Middle frontal gyrus (tissue), 1 donor: ENCODE data around the gene CNEP1R1.
"Not testable (repeated sequence)": the region's sequence is repeated elsewhere in the genome, so short reads cannot be mapped to it uniquely, and the experiment has no call there.

Experiments
- DNase-seq: peaks from one replicate; pipeline ENCODE4 v3.0.0-alpha.2; 2015; ENCODE audit warnings: low spot score; ENCODE audit errors: extremely low spot score

CNEP1R1 gene, protein sequence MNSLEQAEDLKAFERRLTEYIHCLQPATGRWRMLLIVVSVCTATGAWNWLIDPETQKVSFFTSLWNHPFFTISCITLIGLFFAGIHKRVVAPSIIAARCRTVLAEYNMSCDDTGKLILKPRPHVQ

DNA sequence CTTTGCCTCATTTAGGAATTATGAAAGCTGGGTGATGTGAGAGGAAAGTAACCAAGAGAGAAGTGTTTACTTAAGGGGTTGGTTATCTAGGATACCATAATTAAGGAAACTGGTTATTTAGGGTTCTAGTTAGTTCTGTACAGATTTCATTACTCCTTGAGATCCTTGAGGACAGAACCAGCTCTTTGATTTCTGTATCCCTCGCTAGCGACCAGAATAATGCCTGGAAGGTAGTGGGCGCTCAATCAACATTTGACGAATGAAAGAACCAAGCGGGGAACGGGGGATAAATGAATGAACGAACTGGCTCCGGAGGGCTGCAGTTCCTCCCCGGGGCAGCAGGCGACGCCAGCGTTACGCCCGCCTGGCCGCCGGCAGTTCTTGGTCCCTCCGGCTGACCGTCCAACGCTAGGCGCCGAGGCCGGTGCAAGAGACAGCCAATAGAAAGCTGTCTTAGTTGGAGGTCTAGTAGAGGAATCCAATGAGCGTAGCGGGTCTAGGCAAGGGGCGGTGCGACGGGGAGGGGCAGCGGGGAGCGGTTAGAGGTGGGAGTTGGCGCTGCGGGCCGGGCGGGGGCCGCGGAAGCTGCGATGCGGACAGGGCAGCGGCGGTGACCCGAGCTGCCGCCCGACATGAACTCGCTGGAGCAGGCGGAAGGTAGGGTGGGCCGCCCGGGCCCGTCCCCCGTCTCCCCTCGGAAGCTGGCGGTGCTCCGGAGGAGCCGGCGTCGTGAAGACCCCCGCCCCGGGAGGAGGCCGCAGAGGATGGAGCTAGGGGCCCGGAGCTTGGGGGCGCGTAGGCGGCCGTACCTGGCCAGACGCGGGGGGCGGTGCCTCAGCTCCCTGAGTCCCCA, at the start of gene CNEP1R1:
CNEP1R1 (plus strand) TSS at position 542 of the 853 bp plus-strand sequence; CDS start at position 633, 91 bp downstream.
- peak; percentile 98 for DNase-seq

DNA sequence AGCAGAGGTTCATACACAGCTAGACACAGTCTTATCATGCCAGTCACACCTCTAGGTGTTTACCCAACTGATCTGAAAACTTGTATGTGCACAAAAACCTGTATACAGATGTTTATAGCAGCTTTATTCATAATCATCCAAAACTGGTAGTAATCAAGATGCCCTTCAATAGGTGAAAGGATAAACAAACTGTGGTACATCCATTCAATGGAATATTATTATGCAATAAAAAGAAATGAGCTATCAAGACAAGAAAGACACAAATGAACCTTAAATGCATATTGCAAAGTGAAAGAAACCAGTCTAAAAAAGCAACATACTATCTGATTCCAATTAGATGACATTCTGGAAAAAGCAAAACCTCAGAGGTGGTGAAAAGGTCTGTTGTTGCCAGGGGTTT, 47.6 kb upstream of the CNEP1R1 start:
- no peak for DNase-seq

- DNase-seq, result no peak
These were observed 46.3 kb upstream of the CNEP1R1 start for GRCh38 chr16:49978569-49979326.

DNA sequence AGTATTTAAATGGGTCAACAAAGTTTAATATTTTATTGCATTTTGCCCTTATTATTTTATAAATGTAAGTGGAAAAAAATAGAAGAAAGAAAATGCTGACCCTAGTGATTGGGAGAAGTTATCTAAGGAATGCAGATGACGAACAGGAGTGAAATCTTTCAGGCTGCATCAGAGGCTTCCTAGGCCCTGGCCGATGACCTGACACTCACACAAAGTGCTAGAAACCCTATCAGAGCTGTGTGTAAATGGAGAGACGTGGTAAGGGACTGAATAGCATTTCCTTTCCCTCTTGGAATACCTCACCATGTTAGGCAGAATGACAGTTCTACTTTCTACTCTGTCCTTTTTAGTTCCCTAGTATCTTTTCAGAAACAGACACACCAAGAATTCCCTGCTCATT, 44.9 kb upstream of the CNEP1R1 start:
- DNase-seq, result no peak

DNA sequence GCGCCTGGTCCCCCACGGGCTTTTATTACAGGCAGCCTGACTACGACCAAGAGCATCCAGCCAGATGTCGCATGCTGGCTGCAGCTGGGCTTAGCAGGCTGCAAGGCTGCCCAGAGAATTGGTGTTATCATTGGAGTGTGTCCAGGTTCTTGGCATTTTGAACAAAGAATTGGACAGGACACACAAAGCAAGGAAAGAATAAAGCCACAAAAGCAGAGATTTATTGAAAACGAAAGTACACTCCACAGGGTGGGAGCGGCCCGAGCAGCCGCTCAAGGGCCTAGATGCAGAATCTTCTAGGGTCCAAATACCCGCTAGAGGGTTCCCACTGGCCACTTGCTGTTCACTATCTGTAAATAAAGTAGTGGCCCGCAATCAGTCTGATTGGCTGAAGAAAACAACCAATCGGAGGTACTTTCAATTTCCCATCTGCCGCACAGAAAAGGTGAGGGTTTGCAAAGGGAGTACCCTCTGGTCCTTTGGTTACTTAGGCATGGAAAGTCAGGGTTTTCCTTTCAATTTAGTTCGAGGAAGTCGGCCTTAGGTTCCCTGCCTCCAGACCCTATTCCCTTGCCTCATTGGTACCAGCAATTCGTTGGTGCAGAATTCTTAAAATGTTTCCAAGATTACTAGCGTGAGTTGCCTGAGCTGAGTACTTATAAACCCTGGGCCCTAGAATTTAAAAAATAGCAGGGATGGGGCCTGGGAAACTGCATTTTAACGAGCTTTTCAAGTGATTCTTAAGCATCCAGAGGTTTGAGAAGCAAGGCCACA, 38.5 kb upstream of the CNEP1R1 start:
- no peak for DNase-seq

DNA sequence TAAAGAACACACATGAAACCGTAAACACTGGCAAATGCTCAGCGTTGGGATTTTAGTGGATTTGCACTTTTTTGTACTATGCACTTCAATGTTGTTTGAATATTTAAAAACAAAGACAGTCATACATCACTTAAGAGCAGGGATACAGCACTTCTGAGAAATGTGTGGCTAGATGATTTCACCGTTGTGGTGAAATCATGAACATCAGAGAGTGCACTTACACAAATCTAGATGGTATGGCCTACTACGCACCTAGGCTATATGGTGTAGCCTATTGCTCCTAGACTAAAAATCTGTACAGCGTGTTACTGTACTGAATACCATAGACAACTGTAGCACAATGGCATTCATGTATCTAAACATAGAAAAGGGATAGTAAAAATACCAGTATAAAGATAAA, 37.6 kb upstream of the CNEP1R1 start:
- no peak for DNase-seq

GRCh38 chr16:49992825-49993224, 32.2 kb upstream of the CNEP1R1 start:
- no peak for DNase-seq

GRCh38 chr16:49993579-49993978, 31.4 kb upstream of the CNEP1R1 start:
- DNase-seq, result no peak

DNA sequence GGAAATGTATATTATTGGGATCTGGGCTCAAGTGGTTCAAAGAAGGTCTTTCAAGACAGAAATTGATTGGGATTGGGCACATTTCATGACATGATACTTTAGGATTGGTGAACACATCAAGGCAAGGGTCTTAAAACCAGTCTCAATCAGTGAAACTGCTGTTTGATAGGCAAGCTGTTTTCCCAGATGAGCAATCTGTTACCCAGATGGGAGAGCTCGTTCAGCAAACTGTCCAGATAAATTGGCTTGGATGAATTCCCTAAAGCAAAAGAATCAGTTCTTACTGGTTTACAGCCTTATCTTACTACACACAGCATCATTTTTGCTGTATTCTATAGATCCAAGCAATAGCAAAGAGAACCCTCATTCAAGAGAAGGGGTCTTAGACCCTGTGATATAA, 31.0 kb upstream of the CNEP1R1 start:
- DNase-seq, result no peak

DNA sequence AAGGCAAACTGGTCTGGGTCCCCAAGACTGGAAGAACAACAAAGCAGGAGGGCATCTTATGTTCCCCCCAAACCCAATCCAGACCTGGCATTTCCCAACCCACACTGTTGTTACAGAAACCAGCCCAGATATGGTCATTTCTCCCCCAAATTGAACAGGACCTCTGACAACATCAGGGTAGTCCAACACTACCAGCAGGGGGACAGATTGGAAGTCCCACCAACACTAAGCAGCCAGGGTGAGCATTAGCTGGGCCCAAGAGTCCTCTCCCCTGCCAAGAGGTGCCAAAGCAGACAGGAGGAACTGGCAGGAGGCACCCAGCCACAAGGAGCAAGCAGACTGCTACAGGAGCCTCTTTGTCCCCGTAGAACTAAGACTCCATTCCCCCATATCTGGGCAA, 29.3 kb upstream of the CNEP1R1 start:
- no peak for DNase-seq

DNA sequence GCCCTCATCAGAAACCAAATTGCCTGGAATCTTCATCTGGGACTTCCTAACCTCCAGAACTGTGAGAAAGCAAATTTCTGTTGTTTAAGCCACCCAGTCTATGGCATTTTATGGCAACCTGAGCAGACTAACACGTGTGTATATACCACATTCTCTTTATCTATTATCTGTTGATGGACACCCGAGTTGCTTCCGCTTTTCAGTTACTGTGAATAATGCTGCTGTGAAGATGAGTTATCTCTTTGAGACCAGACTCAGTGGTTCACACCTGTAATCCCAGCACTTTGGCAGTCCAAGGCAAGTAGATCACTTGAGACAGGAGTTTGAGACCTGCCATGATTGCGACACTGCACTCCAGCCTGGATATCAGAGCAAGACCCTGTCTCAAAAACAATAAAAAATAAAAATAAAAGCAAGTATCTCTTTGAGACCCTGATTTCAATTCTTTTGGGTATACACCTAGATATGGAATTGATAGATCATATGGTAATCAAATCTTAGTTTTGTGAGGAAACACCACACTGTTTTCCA, 27.2 kb upstream of the CNEP1R1 start:
- no peak for DNase-seq

- no peak for DNase-seq
These were observed 26.0 kb upstream of the CNEP1R1 start for GRCh38 chr16:49998991-49999390.

GRCh38 chr16:50001144-50001543, 23.9 kb upstream of the CNEP1R1 start:
- no peak for DNase-seq

DNA sequence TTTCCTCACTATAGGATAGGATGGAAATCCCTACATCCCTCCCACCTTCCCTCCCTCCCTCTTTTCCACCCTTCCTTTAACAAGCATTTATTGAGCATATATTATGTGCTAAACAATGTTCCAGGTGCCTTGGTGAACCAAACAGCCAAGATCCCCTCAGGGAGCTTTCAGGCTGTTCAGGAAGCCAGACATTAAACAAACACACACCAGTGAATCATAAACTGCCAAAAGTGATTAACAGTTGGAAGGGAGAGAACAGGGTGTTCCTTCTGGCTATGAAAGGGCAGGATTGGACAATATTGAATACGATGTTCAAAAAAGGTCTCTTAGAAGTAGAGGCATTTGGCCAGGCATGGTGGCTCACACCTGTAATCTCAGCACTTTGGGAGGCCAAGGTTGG, 22.8 kb upstream of the CNEP1R1 start:
- DNase-seq, result no peak

GRCh38 chr16:50004239-50004638, 20.8 kb upstream of the CNEP1R1 start:
- no peak for DNase-seq

DNA sequence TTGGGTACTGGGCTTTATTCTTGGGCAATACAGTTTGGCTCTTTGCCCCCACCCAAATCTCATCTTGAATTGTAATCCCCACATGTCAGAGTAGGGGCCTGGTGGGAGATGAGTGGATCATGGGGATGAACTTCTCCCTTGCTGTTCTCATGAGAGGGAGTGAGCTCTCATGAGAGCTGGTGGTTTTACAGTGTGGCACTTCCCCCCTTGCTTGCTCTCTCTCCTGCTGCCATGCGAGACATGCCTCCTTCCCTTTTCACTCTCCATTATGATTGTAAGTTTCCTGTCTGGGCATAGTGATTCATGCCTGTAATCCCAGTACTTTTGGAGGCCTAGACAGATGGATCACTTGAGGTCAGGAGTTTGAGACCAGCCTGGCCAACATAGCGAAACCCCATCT, 18.1 kb upstream of the CNEP1R1 start:
- no peak for DNase-seq

- DNase-seq, result no peak
These were observed 17.3 kb upstream of the CNEP1R1 start for GRCh38 chr16:50007744-50008143.

GRCh38 chr16:50010212-50010611, 14.8 kb upstream of the CNEP1R1 start:
- DNase-seq, result no peak

DNA sequence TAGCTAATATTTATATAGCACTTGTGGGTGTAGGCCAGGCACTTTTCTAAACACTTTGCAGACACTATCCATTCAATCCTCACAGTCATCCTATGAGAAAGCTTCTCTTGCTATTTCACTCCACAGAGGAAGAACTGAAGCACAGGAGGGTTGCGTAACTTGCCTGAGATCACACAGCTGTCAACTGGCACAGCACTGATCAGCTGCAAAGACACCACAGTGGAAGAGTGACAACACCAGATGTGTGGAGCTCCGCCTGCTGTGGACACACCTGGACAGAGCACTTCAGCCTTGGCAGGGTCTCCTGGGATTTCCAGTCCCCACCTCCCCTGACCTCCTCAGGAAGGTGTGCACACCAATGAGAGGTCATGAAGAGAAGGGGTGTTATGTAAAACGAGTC, 13.3 kb upstream of the CNEP1R1 start:
- no peak for DNase-seq

GRCh38 chr16:50012182-50012581, 12.8 kb upstream of the CNEP1R1 start:
- DNase-seq, result no peak

GRCh38 chr16:50014211-50014610, 10.8 kb upstream of the CNEP1R1 start:
- DNase-seq, result not testable (repeated sequence)
